HG03575 (cell line): Measurements from ENCODE around the gene SHOC2.

ENCODE experiments used
- ATAC-seq: cut with Tn5 transposase; IDR thresholded peaks from one replicate; pipeline ENCODE4 v1.9.1; 2021; ENCODE audit not compliant: unreplicated experiment, insufficient number of reproducible peaks, low FRiP score; ENCODE audit errors: extremely low read depth

Gene SHOC2

GRCh38 chr10:110972231-110973134 lies 53.1 kb downstream of the SHOC2 start:
- no peak for ATAC-seq

GRCh38 chr10:110973400-110973799 lies 54.0 kb downstream of the SHOC2 start:
- ATAC-seq: no peak

GRCh38 chr10:110976577-110976976 lies 57.2 kb downstream of the SHOC2 start:
- no peak for ATAC-seq

- no peak for ATAC-seq
These were observed 58.3 kb downstream of the SHOC2 start for GRCh38 chr10:110977662-110978061.

GRCh38 chr10:110978204-110978603 lies 58.8 kb downstream of the SHOC2 start:
- ATAC-seq: no peak

GRCh38 chr10:110979611-110980010 lies 60.2 kb downstream of the SHOC2 start:
- ATAC-seq: no peak

GRCh38 chr10:110980807-110981206 lies 61.4 kb downstream of the SHOC2 start:
- no peak for ATAC-seq

GRCh38 chr10:110983466-110983865 lies 64.1 kb downstream of the SHOC2 start:
- no peak for ATAC-seq

GRCh38 chr10:110985497-110986275 lies 66.3 kb downstream of the SHOC2 start:
- ATAC-seq: no peak

GRCh38 chr10:110989016-110989415 lies 69.6 kb downstream of the SHOC2 start:
- no peak for ATAC-seq

GRCh38 chr10:110992006-110992800 lies 72.8 kb downstream of the SHOC2 start:
- ATAC-seq: no peak

- ATAC-seq: no peak
These were observed 73.8 kb downstream of the SHOC2 start for GRCh38 chr10:110993024-110993693.

GRCh38 chr10:110994406-110995086 lies 75.1 kb downstream of the SHOC2 start:
- ATAC-seq: no peak

GRCh38 chr10:110995301-110995700 lies 75.9 kb downstream of the SHOC2 start:
- no peak for ATAC-seq

- ATAC-seq: no peak
These were observed 76.9 kb downstream of the SHOC2 start for GRCh38 chr10:110996256-110996655.

GRCh38 chr10:111004016-111004415 lies 84.6 kb downstream of the SHOC2 start:
- ATAC-seq: no peak

- ATAC-seq: no peak
These were observed 88.1 kb downstream of the SHOC2 start for GRCh38 chr10:111007486-111007885.

GRCh38 chr10:111015181-111015580 lies 95.8 kb downstream of the SHOC2 start:
- no peak for ATAC-seq
